ENCODE data around the gene URI1.
A peak's percentile ranks its signal among the peaks of the same experiment; 100 is the strongest.
"Not testable (repeated sequence)": the region's sequence is repeated elsewhere in the genome, so short reads cannot be mapped to it uniquely, and the experiment has no call there.

The URI1 gene

GRCh38 chr19:30026933-30027332, 84.9 kb downstream of the URI1 start:
- no peak for DNase-seq (ENCODE audit: low read depth)

- DNase-seq (ENCODE audit: low read depth) = no peak
These were observed 86.3 kb downstream of the URI1 start for GRCh38 chr19:30028118-30028991.

GRCh38 chr19:30028992-30029343, 86.9 kb downstream of the URI1 start:
- DNase-seq (ENCODE audit: low read depth) = no peak

GRCh38 chr19:30029721-30030510, 87.9 kb downstream of the URI1 start:
- DNase-seq (ENCODE audit: low read depth) = peak; percentile 2

- DNase-seq (ENCODE audit: low read depth) = no peak
These were observed 92.3 kb downstream of the URI1 start for GRCh38 chr19:30034321-30034720.

GRCh38 chr19:30036154-30037129, 94.4 kb downstream of the URI1 start:
- no peak for DNase-seq (ENCODE audit: low read depth)

GRCh38 chr19:30037835-30038234, 95.8 kb downstream of the URI1 start:
- no peak for DNase-seq (ENCODE audit: low read depth)

- DNase-seq (ENCODE audit: low read depth) = not testable (repeated sequence)
These were observed 99.9 kb downstream of the URI1 start for GRCh38 chr19:30041931-30042330.

- DNase-seq (ENCODE audit: low read depth) = not testable (repeated sequence)
These were observed 101.0 kb downstream of the URI1 start for GRCh38 chr19:30043008-30043407.

- DNase-seq (ENCODE audit: low read depth) = no peak
These were observed 102.5 kb downstream of the URI1 start for GRCh38 chr19:30044273-30045248.

- DNase-seq (ENCODE audit: low read depth) = no peak
These were observed 104.5 kb downstream of the URI1 start for GRCh38 chr19:30046522-30046921.

DNA sequence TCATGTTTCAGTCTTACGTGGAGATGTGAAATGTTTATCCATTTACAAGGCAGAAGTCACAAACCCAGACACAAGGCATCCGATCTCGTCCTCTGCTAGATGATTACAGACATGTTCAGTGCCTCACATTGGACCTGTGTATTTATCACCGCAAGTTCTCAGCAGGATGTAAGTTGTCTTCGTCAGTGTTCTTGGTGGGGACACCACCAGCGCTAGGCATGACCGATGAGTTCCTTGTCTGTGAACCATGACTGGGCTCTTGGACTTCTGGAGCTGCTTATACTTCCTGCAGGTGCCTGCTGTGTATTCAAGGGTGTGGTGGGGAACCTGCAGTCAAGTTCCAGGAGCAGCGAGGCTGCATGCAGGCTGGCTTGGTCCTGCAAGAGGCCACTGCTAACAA, 105.4 kb downstream of the URI1 start:
- no peak for DNase-seq (ENCODE audit: low read depth)

DNA sequence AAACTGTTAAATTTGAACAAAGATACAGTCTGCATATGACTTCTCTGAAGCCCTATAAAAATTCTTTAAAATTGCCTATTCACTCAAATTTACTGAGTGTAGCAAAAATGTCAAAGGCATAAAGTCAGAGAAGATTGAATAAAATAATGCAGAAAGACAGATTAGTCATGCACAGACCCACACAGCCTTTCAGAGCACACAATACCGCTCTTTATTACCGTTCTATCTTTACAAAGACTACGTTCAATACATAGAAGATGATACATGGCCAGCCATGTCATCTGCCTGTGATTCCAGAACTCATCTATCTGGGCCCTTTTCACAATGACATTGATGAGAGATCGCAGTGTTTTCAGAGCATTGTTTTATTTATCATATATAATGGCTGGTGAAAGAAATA, 107.2 kb downstream of the URI1 start:
- DNase-seq (ENCODE audit: low read depth) = no peak

- no peak for DNase-seq (ENCODE audit: low read depth)
These were observed 108.0 kb downstream of the URI1 start for GRCh38 chr19:30049846-30050667.

- DNase-seq (ENCODE audit: low read depth) = no peak
These were observed 110.4 kb downstream of the URI1 start for GRCh38 chr19:30052122-30053075.

GRCh38 chr19:30053558-30053957, 111.5 kb downstream of the URI1 start:
- DNase-seq (ENCODE audit: low read depth) = no peak

DNA sequence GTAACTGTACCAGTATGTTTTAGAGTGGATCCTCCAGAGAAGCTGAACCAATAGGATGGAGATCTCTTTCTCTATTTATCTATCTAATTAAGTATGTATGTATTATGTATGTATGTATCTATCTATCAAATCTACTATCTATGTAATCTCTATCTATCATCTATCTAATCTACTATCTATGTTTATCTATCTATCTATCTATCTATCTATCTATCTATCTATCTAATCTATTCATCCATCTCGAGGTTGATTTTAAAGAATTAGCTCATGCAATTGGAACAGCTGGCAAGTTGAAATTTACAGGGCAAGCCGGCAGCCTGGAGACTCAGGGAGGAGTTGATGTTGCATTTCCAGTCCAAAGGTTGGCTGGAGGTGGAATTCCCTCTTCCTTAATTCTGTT, 112.2 kb downstream of the URI1 start:
- no peak for DNase-seq (ENCODE audit: low read depth)

GRCh38 chr19:30056580-30056979, 114.5 kb downstream of the URI1 start:
- DNase-seq (ENCODE audit: low read depth) = no peak
